HL-60/S4 (cell line): Measurements from ENCODE around the gene TRABD2B.

Experiments used
- in situ Hi-C: fragments of 300-500 bp; cut with MboI; formaldehyde crosslinking; loops from 2 replicates; pipeline ENCODE4 v1.14.3; 2022; ENCODE audit warnings: low sequenced_read_pairs

The TRABD2B gene

DNA sequence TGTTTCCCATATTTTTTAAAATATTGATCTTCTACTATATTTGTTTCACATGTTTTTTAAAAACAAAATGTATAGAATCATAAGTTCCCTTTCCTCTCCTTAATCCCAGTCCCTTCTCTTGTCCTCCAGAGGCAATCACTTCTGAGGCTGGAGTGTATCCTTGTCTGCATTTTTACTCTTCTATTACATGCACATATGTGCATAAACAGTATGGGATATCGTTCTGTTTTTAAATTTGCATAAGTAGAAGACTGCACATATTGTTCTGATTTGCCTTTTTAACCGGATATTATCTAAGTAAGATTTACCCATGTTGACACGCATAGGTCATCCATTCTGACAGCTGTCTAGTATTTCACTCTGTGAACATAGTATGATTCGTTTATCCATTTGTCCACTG lies 142.0 kb downstream of the TRABD2B start:
- in situ Hi-C loops, result no loop called here

DNA sequence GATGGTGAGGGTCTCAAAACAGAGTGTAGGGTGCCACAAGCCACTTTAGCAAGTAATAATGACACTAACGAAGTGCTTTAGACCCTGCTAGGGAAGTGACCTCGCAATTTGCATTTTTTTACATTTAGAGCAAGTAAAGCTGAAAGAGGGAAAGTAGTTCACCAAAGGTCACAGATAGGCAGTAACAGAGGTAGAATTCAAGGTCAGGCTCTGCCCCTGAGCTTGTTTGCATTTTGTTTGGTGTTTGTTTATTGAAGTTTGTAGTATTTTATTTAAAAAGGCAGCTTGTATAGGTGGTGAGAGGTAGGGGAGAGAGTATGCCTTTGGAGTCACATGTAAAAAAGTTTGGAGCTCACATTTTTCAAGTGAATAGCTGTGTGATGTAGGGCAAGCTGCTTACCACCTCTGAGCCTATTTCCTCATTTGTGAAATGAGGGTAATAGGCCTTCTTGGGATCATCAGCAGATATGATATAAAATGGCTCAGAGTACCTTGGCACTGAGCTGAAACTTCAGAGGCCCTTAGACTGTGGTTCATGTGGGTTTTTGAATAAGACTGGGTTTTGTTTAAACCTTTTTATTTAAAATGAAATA lies 142.5 kb downstream of the TRABD2B start:
- in situ Hi-C loops, result no loop called here

DNA sequence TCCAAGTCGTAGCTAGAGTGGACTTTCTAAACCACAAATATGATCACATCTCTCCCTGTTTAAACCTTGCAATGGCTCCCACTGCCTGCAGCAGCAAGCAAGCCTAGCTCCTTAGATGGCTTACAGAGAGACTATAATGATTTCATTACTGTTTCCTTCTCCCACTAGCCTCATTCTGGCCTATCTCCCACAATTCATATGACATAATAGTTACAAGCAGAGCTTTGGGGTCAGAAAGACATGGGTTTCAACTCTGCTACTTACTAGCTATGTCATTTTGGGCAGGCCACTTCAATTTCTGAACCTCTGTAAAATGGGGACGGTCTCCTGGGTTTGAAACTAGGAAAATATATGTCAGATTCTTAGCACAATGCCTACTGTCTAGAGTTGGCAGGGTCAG lies 143.3 kb downstream of the TRABD2B start:
- in situ Hi-C loops, result no loop called here

DNA sequence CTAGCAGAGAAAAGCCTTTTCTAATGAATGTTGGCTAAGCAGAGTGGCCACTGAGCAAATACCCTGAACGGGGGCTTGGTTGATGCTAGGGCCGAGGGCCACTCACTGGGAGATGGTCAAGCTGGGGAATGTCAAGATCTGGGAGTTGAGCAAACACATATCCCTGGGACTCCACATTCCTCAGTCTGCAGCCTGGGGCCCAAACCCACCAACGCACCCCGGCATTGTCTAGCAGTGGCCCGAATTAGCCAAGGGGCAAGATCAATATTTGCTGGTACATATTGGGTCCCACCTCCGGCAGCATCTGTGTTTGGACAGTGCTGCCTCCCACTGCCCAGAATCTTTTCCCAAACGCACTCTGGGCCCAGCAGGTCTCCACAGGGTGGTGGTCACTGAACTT lies 144.1 kb downstream of the TRABD2B start:
- in situ Hi-C loops, result no loop called here

DNA sequence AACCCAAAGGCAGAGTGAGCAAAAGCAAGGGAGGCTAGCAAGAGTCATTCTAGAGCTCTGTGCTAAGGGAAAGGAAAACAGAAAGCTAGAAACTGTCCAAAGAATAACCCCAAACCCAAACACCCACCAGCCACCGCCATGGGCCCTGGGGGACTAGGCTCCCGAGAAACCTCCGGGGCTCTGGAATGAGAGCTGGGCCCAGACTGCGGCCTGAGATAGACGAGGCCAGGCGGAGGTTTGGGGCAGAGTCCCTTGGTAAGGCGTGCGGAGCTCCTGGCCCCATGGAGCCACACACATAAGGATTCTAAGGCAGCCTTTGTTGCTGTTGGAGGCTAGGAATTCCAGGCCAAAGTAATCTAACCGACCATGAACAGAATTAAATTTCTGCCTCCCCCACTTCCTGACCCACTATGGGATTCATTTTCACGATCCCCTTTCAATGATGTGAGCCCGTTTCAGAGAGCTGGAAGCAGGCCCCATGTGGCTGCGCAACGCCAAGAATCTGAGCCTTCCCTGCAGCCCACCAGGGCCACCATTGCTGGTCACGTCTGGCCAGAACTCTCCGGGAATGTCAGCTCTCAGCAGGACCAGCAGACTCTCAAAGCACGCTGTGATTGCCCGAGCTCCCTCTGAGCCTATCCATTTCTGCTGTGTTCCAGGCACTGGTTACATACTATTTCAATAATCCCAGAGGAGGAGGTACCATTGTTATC lies 145.0 kb downstream of the TRABD2B start:
- in situ Hi-C loops, result no loop called here

DNA sequence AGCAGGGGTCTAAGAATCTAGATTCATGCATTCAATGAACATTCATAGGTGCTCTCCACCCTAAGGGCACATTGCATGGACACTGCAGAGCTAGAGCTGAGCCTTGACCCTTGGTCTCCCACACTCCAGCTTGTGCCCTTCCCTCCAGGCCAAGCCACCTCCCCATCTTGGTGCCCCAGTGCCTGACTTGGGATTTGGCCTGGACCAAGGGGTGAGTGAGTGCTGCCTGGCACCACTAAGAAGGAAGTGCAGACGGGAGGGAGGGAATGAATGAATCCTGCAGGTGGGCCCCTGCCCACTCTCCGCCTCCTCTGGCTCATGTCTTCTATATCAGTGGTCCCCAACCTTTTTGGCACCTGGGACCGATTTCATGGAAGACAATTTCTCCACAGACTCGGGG lies 146.7 kb downstream of the TRABD2B start:
- in situ Hi-C loops, result no loop called here

DNA sequence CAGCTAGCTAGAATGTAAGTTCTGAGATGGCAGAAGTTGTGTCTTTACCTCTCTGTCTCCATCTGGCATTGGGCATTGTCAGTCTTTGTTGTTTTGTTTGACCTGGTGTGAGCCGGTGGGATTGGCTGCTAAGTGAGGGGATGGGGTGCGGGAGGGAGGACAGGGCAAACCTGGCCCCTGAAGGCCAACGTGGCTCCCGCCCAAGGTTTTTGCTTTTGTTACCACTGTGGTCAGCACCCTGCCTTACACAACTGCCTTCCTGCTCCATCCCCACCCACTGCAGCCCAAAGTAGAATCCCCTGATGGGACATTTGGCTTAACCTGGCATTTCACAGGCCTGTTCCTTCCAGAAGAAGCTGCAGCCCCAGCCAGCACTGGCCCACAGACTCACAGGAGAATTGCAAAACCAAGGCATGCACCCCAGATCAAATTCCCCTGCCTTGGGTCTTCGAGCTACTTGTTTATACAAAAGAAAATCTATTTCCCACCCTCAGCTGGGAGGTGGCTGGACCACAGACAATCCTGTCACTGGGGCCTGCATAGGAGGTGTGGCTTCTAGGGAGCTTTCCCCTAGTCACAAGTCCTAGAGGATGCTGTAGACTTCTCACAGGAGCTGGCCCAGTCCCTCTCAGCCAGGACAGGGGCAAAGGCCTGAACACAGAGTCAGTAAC lies 147.5 kb downstream of the TRABD2B start:
- in situ Hi-C loops, result no loop called here

DNA sequence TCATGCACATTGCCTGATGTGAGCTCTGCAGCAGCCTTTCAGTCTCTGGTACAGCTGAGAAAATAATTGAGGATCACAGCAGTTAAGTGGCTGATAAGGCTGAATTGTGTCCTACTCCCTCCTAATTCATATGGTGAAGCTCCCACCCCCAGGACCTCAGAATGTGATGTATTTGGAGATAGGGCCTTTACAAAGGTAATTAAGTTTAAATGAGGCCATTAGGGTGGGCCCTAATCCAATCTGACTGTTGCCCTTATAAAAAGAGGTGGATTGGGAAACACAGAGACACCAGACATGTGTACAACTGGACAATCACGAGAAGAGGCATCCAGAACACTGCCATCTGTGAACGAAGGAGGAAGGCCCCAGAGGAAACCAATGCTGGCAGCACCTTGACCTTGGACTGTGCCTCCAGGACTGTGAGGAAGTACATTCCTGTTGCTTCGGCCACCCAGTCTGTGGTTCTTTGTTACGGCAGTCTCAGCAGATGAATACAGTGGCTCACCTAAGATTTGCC lies 148.1 kb downstream of the TRABD2B start:
- in situ Hi-C loops, result no loop called here

DNA sequence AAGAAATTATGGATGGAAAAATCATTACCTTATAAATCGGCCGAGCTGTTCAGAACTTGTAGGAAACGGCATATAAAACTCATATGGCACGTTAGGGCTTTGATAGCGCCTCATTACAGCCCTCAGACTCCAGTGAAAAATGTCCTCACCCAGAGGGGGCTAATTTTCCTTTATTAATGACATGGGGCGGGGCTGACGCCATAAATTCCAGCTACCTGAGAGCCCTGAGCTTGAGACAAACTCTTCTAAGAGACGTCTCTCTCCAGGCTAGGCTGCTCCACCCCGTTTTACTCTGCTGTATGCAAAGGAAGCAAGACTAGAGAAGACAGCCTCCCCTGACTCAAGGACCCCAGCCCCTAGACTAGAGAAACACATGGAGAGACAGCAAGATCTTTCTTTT lies 149.4 kb downstream of the TRABD2B start:
- in situ Hi-C loops, result no loop called here

DNA sequence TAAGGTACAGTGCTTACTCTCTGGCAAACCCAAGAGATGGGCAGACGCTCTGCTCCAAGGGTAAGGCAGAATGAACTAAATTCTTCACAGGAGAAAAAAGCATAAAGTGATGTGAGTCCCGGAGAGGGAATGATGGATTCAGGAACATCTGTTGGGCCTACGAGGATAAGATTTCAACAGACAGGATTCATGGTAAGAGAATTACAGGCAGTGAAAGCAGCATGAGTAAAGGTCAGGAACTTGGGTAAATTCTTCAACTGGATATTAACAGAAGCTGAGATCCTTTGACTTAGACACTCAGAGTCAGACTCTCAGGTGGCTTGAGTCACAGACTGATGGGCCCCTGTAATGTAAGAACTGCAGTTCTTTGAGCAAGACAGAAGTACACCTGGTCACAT lies 152.6 kb downstream of the TRABD2B start:
- in situ Hi-C loops, result no loop called here

DNA sequence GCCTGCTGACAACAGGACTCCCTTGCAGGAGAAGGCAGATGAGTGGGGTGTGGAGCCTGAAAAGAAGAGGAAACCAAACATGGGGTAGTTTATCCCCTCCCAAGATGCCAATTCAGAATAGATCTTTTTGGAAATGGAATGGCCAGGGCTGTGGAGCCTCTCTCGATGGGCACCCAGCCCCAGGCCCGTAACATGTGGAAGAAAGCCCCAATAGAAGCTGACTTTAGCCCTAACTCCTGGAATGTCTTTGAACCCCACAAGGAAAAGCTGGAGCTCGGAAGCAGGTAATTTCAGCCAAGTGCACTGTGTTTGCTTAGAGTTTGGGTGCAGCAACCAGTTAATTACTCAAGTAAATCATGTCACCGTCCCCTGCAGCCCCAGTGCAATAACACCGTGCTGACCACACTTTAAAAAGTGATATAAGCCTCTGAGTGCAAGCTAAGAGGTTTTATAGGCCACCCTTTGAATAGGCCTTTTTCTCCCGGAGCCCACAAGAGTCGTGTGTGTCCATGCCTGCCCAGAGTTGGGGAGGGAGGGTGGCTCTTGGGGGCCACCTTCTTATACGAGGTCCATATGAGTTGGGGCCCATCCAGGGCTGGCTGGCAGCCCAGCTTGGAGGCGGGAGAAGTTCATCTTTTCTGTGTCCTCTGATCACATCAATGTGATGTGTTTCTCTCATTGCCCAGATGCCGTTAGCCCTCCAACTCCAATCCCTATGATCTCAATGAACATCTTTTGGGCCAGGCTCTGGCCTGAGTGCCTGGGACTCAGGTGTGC lies 153.2 kb downstream of the TRABD2B start:
- in situ Hi-C loops, result no loop called here

DNA sequence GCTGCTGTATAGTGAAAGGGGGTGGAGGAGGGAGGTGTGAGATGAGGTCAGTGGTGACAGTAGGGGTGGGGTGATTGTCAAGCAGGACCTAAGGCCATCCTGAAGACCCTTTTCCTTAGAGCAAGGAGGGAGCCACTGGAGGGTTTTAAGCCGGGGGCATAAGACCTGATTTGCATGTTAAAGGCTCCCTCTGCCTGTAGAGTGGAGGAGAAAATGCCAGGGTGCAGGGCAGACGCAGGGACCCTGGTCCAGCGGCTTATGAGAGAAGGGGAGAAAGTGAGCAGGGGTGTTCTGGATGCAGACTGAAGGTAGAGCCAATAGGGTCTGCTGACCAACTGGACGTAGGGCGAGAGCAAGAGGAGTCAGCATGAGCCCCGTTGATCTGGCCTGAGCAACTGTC lies 154.1 kb downstream of the TRABD2B start:
- in situ Hi-C loops, result no loop called here

DNA sequence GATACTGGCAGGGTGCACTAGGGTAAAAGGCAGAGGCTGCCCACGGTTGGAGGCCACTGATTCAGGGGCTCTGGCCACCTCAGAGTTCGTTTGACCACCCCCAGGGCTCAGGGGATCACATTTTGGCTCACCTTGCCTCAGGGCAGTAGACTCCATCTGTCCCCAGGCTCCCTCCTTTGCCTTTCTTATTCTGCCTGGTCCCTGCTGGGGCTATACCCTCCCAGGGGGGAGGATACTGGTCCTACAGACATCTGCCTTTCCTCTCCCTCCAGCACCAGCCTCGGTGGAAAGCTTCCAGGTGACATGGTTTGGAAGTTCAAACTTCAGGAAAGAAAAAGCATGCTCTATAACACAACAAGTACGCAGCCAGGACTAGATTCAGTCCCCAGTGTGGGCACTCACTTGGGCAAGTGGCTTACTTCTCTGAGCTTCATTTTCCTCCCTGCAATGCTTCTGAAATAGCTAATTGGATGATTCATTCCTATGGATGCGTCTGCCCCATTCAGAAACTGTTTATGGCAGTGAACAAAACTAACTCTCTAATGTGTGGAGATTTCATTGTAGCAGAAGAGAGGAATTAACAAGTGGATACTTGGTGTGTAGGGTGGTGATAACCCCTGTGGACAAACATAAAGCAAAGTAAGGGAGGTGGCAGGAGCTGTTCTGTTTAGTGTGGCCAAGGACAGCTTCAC lies 154.8 kb downstream of the TRABD2B start:
- in situ Hi-C loops, result no loop called here

DNA sequence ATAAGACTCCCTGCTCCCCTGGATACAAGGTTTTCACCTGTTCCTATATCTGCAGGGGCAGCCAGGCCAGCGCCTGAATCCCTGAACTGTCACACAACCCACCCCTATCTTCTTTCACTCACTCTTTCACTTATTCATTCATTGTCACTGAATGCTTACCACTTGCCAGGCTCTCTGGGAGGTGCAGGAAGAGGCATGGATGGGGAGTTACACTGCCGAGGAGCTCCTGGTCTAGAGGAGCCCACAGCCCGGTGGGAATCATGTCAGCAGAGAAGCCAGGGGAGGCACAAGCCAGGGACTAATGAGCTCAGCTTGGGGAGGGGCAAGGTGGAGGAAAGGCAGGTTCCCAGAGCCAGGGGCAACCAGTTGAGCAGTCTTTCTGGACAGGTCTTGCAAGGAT lies 155.8 kb downstream of the TRABD2B start:
- in situ Hi-C loops, result no loop called here

DNA sequence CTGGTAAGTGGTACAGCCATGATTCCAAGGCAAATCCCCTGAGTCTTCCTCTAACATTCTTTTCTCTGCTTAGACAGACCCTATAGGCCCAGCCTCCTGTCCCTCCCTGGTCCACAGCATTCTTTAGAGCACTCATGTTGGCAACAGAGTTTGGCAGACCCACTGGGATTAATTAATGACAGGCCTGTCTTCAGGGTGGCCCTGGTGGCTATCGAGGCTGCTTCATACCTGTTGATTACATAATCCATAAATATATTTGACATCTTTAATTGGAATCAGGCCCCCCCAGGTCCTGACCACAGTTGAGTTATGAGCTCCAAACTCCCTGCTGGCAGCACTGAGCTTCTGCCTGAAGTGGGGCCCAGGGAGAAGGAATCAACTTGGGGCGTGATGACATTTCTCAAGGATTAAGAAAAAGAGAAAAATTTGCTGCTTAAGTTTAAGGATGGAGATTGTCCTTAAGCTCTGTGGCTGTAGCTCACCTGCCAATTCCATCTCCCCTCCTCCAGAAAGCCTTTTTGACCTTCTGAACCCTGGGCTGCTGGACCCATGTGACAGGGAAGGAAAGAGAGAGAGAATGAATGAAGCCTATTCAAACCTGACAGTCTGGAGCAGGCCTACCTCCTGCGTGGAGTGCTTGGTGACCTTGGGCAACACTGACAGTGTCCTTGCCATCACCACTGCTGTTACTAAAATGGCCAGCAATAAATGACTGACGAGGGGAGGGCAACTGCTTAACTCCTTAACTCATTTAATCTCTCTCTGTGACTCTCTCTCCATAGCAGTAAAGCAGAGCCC lies 156.6 kb downstream of the TRABD2B start:
- in situ Hi-C loops, result no loop called here

DNA sequence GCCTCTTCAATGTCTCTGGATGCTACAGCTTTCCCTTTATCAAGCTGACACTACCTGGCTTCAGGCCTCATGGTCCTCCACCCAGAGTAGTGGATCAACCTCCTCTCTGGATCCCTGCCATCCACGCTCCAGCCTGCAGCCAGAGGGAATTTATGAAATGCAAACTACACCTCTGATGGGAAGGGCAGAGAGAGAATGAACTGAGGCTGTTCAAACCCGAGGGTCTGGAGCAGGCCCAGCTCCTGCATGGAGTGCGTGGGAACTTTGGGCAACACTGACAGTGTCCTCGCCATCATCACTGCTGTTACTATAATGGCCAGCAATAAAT lies 157.8 kb downstream of the TRABD2B start:
- in situ Hi-C loops, result no loop called here

DNA sequence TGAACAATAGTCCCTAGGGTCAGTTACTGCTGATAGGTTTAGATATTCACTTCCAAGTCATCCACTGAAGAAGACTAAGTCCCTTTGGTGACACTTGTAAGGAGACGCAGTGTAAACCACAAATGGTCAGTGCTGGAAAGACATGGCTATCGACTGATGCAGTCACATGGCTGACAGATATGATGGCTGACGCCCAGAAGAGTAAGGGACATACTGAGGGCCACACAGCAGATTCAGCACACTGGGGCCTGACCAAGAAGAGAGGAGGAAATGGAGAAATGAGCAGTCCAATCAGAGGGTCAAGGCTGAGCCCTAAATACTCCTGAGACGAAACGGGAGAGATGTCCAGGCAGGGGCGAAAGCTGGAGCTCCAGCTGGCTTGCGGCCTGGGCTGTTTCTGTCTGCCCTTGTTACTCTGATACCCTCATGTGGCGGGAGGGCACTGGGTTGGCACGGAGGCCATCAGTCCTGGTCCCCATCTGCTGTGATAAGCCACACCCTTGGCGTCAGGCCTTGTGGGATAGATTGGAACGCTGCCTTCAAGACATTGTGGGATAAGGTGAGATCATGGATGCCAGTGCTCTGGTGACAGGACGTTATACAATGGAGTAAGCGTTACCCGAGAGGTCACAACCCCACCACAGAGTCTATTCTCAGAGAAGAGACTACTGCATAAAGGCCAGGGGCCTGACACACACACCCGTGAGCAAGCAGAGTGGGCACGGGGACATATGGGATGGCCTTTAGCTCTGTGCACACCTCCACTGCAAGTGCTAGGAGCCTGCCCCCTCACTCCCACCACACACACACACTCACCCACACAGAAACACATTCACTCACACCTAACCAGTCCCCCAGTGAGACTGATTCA lies 158.4 kb downstream of the TRABD2B start:
- in situ Hi-C loops, result no loop called here

DNA sequence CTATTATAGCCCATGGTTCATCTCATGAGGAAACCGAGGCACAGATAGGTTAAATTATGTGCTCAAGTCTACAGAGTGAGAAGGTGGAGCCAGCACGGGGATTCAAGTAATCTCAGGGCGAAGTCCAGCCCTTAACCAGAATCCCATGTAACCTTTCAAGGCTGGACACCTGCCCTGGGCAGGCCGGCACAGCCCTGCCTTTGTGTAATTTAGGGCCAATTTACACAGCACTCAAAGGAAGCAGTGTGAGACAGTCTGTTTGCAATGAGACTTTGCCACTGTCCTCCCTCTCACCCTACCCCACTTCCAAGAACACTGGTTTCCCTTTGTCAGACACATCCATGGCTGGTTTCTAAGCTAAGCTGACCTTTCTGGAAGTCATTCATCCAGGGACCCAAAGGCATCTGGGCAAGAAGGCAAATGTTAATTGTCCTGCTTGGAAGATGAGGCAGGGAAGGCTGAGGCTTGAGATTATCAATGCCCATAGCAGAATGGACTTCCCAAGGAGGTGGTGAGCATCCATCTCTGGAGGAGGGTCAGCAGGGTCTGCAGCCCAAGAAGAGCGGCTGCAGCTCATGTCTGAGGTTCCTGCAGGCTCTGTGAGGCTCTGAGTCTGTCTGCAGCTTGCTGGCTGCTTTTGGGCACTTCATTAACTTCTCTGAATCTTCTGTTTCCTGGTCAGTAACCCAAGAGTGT lies 159.2 kb downstream of the TRABD2B start:
- in situ Hi-C loops, result no loop called here
